ENCODE measurements around the gene NFASC. TPM values are rescaled to one million over a fixed set of nuclear protein-coding genes. Genes with fewer than 3 reads are reported as not detected.

The NFASC gene
- total RNA-seq, 5 donors from 2014 or later (not counting 1 experiment from before 2014, with no cell fraction given): 0.13 to 0.35 (median 0.19) TPM; not detected in 2

GRCh38 chr1:204974327-204974726 is 103.7 kb downstream of the NFASC start:
- H3K27ac Mint-ChIP-seq: no peak overlapping the region
- H3K27ac ChIP-seq (ENCODE audit: low read length): no peak overlapping the region
- peaks cover 0 to 50% of the 10 kb centered on the region in 2 experiments for H3K27me3 ChIP-seq (replicated peaks in 1 of 2; ENCODE audit: control insufficient read depth in 2 of 2, extremely low read depth in 1 of 2, insufficient read depth in 2 of 2, low read length in 1 of 2)
- H3K9me3 ChIP-seq: no peaks in the 10 kb centered on the region
- peaks cover 7 to 11% of the 10 kb centered on the region in 2 donors for H3K27me3 Mint-ChIP-seq
- ChIA-PET POLR2A (no interaction called here), CTCF (interaction anchor here in 1 of 2 donors (1.1 kb wide), 1 partner anchor 87 kb away, joined by 4 read pairs; no protein-coding TSS in a partner anchor)
- ATAC-seq (replicated peaks in 1 of 4): no peak
- H3K4me3 Mint-ChIP-seq: no peak overlapping the region
- H3K4me3 ChIP-seq (ENCODE audit: control insufficient read depth in 1 of 2, extremely low read depth in 1 of 2, low read length in 1 of 2): no peak overlapping the region
- peaks cover 0 to 8% of the 10 kb centered on the region in 2 experiments for H3K4me1 ChIP-seq (ENCODE audit: control insufficient read depth in 1 of 2, extremely low read depth in 1 of 2, insufficient read depth in 2 of 2, low read length in 2 of 2)
- no peaks in the 10 kb centered on the region for H3K9me3 Mint-ChIP-seq
- no peak for DNase-seq
- H3K36me3 ChIP-seq (ENCODE audit: control insufficient read depth in 2 of 2, extremely low read depth in 1 of 2, insufficient read depth in 1 of 2, low read length in 1 of 2): no peaks in the 10 kb centered on the region
- H3K36me3 Mint-ChIP-seq: no peaks in the 10 kb centered on the region
- 50% methylated on average over 2 of the region's 2 CpGs for WGBS (ENCODE audit: insufficient coverage)
- peaks cover 0 to 13% (median 0%) of the 10 kb centered on the region in 3 donors for H3K4me1 Mint-ChIP-seq

GRCh38 chr1:204975021-204975420 is 104.4 kb downstream of the NFASC start:
- CTCF ChIA-PET: interaction anchor here (0.6 to 1.5 kb wide), 4 partner anchors 87 to 1164 kb away, joined by 3 to 8 read pairs (median 4); no protein-coding TSS in a partner anchor
- ATAC-seq (replicated peaks in 1 of 4) (no peak), DNase-seq (no peak)
- WGBS (ENCODE audit: insufficient coverage): 62% methylated on average over 10 of the region's 12 CpGs
- Mint-ChIP-seq H3K27ac (no peak overlapping the region), H3K4me1 (peaks cover 0 to 13% (median 0%) of the 10 kb centered on the region in 3 donors), H3K27me3 (peaks cover 7 to 11% of the 10 kb centered on the region in 2 donors), H3K36me3 (no peaks in the 10 kb centered on the region), H3K9me3 (no peaks in the 10 kb centered on the region), H3K4me3 (no peak overlapping the region)
- Histone ChIP-seq H3K9me3 (no peaks in the 10 kb centered on the region), H3K27ac (ENCODE audit: low read length) (no peak overlapping the region), H3K27me3 (replicated peaks in 1 of 2; ENCODE audit: control insufficient read depth in 2 of 2, extremely low read depth in 1 of 2, insufficient read depth in 2 of 2, low read length in 1 of 2) (peaks cover 0 to 50% of the 10 kb centered on the region in 2 experiments), H3K4me3 (ENCODE audit: control insufficient read depth in 1 of 2, extremely low read depth in 1 of 2, low read length in 1 of 2) (no peak overlapping the region), H3K4me1 (ENCODE audit: control insufficient read depth in 1 of 2, extremely low read depth in 1 of 2, insufficient read depth in 2 of 2, low read length in 2 of 2) (peaks cover 0 to 8% of the 10 kb centered on the region in 2 experiments), H3K36me3 (ENCODE audit: control insufficient read depth in 2 of 2, extremely low read depth in 1 of 2, insufficient read depth in 1 of 2, low read length in 1 of 2) (no peaks in the 10 kb centered on the region)
- POLR2A ChIA-PET: no interaction called here

GRCh38 chr1:204975568-204976235 is 105.0 kb downstream of the NFASC start:
- Mint-ChIP-seq H3K27me3 (peaks cover 7 to 12% of the 10 kb centered on the region in 2 donors), H3K9me3 (no peaks in the 10 kb centered on the region), H3K36me3 (no peaks in the 10 kb centered on the region), H3K4me1 (peaks cover 0 to 13% (median 0%) of the 10 kb centered on the region in 3 donors), H3K4me3 (no peak overlapping the region), H3K27ac (no peak overlapping the region)
- Histone ChIP-seq H3K27ac (ENCODE audit: low read length) (no peak overlapping the region), H3K27me3 (replicated peaks in 1 of 2; ENCODE audit: control insufficient read depth in 2 of 2, extremely low read depth in 1 of 2, insufficient read depth in 2 of 2, low read length in 1 of 2) (peaks cover 0 to 55% of the 10 kb centered on the region in 2 experiments), H3K4me1 (ENCODE audit: control insufficient read depth in 1 of 2, extremely low read depth in 1 of 2, insufficient read depth in 2 of 2, low read length in 2 of 2) (peaks cover 0 to 8% of the 10 kb centered on the region in 2 experiments), H3K36me3 (ENCODE audit: control insufficient read depth in 2 of 2, extremely low read depth in 1 of 2, insufficient read depth in 1 of 2, low read length in 1 of 2) (no peaks in the 10 kb centered on the region), H3K4me3 (ENCODE audit: control insufficient read depth in 1 of 2, extremely low read depth in 1 of 2, low read length in 1 of 2) (no peak overlapping the region), H3K9me3 (no peaks in the 10 kb centered on the region)
- 55% methylated on average over 6 of the region's 8 CpGs for WGBS (ENCODE audit: insufficient coverage)
- ChIA-PET CTCF (interaction anchor here (0.6 to 2.2 kb wide), 7 partner anchors 86 to 1164 kb away, joined by 3 to 11 read pairs (median 5); no protein-coding TSS in a partner anchor), POLR2A (no interaction called here)
- peak; percentile 56 to 65 (median 62) for ATAC-seq (replicated peaks in 1 of 4)
- peak in 31 of 35 experiments; percentile 11 to 63 (median 29) for DNase-seq

GRCh38 chr1:204976646-204977045 is 106.0 kb downstream of the NFASC start:
- DNase-seq (no peak), ATAC-seq (replicated peaks in 1 of 4) (no peak)
- WGBS (ENCODE audit: insufficient coverage): 75% methylated on average over 11 of the region's 13 CpGs
- H3K36me3 Mint-ChIP-seq: no peaks in the 10 kb centered on the region
- no peak overlapping the region for H3K27ac ChIP-seq (ENCODE audit: low read length)
- H3K4me1 ChIP-seq (ENCODE audit: control insufficient read depth in 1 of 2, extremely low read depth in 1 of 2, insufficient read depth in 2 of 2, low read length in 2 of 2): peaks cover 0 to 8% of the 10 kb centered on the region in 2 experiments
- no peaks in the 10 kb centered on the region for H3K36me3 ChIP-seq (ENCODE audit: control insufficient read depth in 2 of 2, extremely low read depth in 1 of 2, insufficient read depth in 1 of 2, low read length in 1 of 2)
- peaks cover 7 to 19% of the 10 kb centered on the region in 2 donors for H3K27me3 Mint-ChIP-seq
- peaks cover 0 to 58% of the 10 kb centered on the region in 2 experiments for H3K27me3 ChIP-seq (replicated peaks in 1 of 2; ENCODE audit: control insufficient read depth in 2 of 2, extremely low read depth in 1 of 2, insufficient read depth in 2 of 2, low read length in 1 of 2)
- H3K4me1 Mint-ChIP-seq: peaks cover 0 to 13% (median 0%) of the 10 kb centered on the region in 3 donors
- H3K27ac Mint-ChIP-seq: no peak overlapping the region
- no peak overlapping the region for H3K4me3 ChIP-seq (ENCODE audit: control insufficient read depth in 1 of 2, extremely low read depth in 1 of 2, low read length in 1 of 2)
- ChIA-PET CTCF (interaction anchor here (1.0 to 2.2 kb wide), 4 partner anchors 85 to 280 kb away, joined by 5 to 11 read pairs (median 6); no protein-coding TSS in a partner anchor), POLR2A (no interaction called here)
- no peaks in the 10 kb centered on the region for H3K9me3 Mint-ChIP-seq
- H3K4me3 Mint-ChIP-seq: no peak overlapping the region
- H3K9me3 ChIP-seq: no peaks in the 10 kb centered on the region

GRCh38 chr1:204977318-204977717 is 106.7 kb downstream of the NFASC start:
- ChIA-PET CTCF (interaction anchor here (1.4 to 2.2 kb wide), 2 partner anchors 84 kb away, joined by 6 to 11 read pairs; no protein-coding TSS in a partner anchor), POLR2A (no interaction called here)
- WGBS (ENCODE audit: insufficient coverage): 75% methylated on average over 2 of the region's 8 CpGs
- H3K36me3 Mint-ChIP-seq: no peaks in the 10 kb centered on the region
- no peak overlapping the region for H3K4me3 ChIP-seq (ENCODE audit: control insufficient read depth in 1 of 2, extremely low read depth in 1 of 2, low read length in 1 of 2)
- no peaks in the 10 kb centered on the region for H3K9me3 Mint-ChIP-seq
- no peak overlapping the region for H3K4me3 Mint-ChIP-seq
- H3K27ac ChIP-seq (ENCODE audit: low read length): no peak overlapping the region
- peaks cover 0 to 8% of the 10 kb centered on the region in 2 experiments for H3K4me1 ChIP-seq (ENCODE audit: control insufficient read depth in 1 of 2, extremely low read depth in 1 of 2, insufficient read depth in 2 of 2, low read length in 2 of 2)
- H3K36me3 ChIP-seq (ENCODE audit: control insufficient read depth in 2 of 2, extremely low read depth in 1 of 2, insufficient read depth in 1 of 2, low read length in 1 of 2): no peaks in the 10 kb centered on the region
- no peaks in the 10 kb centered on the region for H3K9me3 ChIP-seq
- H3K27me3 ChIP-seq (replicated peaks in 1 of 2; ENCODE audit: control insufficient read depth in 2 of 2, extremely low read depth in 1 of 2, insufficient read depth in 2 of 2, low read length in 1 of 2): peaks cover 0 to 63% of the 10 kb centered on the region in 2 experiments
- DNase-seq (peak in 2 of 35 experiments; percentile 8 to 21), ATAC-seq (replicated peaks in 1 of 4) (no peak)
- H3K27me3 Mint-ChIP-seq: peaks cover 7 to 26% of the 10 kb centered on the region in 2 donors
- peaks cover 0 to 13% (median under 1%) of the 10 kb centered on the region in 3 donors for H3K4me1 Mint-ChIP-seq
- no peak overlapping the region for H3K27ac Mint-ChIP-seq

- DNase-seq: no peak
Observed at GRCh38 chr1:204978782-204979181, 108.1 kb downstream of the NFASC start.

More at GRCh38 chr1:204978782-204979181, 108.1 kb downstream of the NFASC start:
- WGBS (ENCODE audit: insufficient coverage): 89% methylated on average over 14 of the region's 14 CpGs
- H3K27ac Mint-ChIP-seq: no peak overlapping the region
- peaks cover 16 to 33% of the 10 kb centered on the region in 2 donors for H3K27me3 Mint-ChIP-seq
- ChIA-PET POLR2A (no interaction called here), CTCF (interaction anchor here in 1 of 2 donors (1.5 kb wide), 1 partner anchor 83 kb away, joined by 6 read pairs; no protein-coding TSS in a partner anchor)
- no peak overlapping the region for H3K27ac ChIP-seq (ENCODE audit: low read length)
- H3K9me3 ChIP-seq: no peaks in the 10 kb centered on the region
- H3K4me3 Mint-ChIP-seq: no peak overlapping the region
- H3K27me3 ChIP-seq (replicated peaks in 1 of 2; ENCODE audit: control insufficient read depth in 2 of 2, extremely low read depth in 1 of 2, insufficient read depth in 2 of 2, low read length in 1 of 2): peaks cover 0 to 77% of the 10 kb centered on the region in 2 experiments
- peaks cover 2 to 16% (median 10%) of the 10 kb centered on the region in 3 donors for H3K4me1 Mint-ChIP-seq
- no peaks in the 10 kb centered on the region for H3K36me3 ChIP-seq (ENCODE audit: control insufficient read depth in 2 of 2, extremely low read depth in 1 of 2, insufficient read depth in 1 of 2, low read length in 1 of 2)
- H3K9me3 Mint-ChIP-seq: no peaks in the 10 kb centered on the region
- H3K4me3 ChIP-seq (ENCODE audit: control insufficient read depth in 1 of 2, extremely low read depth in 1 of 2, low read length in 1 of 2): no peak overlapping the region
- H3K4me1 ChIP-seq (ENCODE audit: control insufficient read depth in 1 of 2, extremely low read depth in 1 of 2, insufficient read depth in 2 of 2, low read length in 2 of 2): peaks cover 0 to 8% of the 10 kb centered on the region in 2 experiments
- no peaks in the 10 kb centered on the region for H3K36me3 Mint-ChIP-seq
- ATAC-seq (replicated peaks in 1 of 4): no peak
